HL-60 (cell line): Measurements from ENCODE around the gene SETD5.

Experiments used
- DNase-seq, 2 experiments: peaks; one replicate each; pipeline ENCODE4 v3.0.0-alpha.2; 2010 to 2020; ENCODE audit warnings: low read depth in 1 of 2, low spot score in 1 of 2
- H3K27ac ChIP-seq: fragments of 250-450 bp; sonication (Bioruptor Pico); replicated peaks from 2 replicates; pipeline ENCODE4 v1.5.1; 2020; ENCODE audit warnings: mild to moderate bottlenecking, moderate library complexity
- H3K27me3 ChIP-seq: fragments of 250-450 bp; sonication (Bioruptor Pico); 2 replicates; pipeline ENCODE4 v1.5.1; 2021; ENCODE audit warnings: mild to moderate bottlenecking, moderate library complexity; ENCODE audit not compliant: insufficient read depth, poor library complexity, severe bottlenecking
- H3K4me3 ChIP-seq: replicated peaks from 2 replicates; pipeline ENCODE4 v1.5.1; 2011; ENCODE audit warnings: mild to moderate bottlenecking, control low read depth, low read length; ENCODE audit not compliant: insufficient read depth
- CTCF ChIP-seq: IDR thresholded peaks from one replicate; pipeline ENCODE4 v1.5.1; 2011; ENCODE audit warnings: low read length, control low read depth, inconsistent platforms; ENCODE audit not compliant: insufficient read depth
- GABPA ChIP-seq: IDR thresholded peaks from 2 replicates; pipeline ENCODE4 v1.6.1; 2012; ENCODE audit warnings: low read depth
- POLR2AphosphoS5 ChIP-seq: IDR thresholded peaks from 2 replicates; pipeline ENCODE4 v1.6.1; 2012; ENCODE audit warnings: low read depth
- REST ChIP-seq: IDR thresholded peaks from 2 replicates; pipeline ENCODE4 v1.6.1; 2012; ENCODE audit warnings: low read depth; ENCODE audit not compliant: insufficient replicate concordance
- SPI1 ChIP-seq: IDR thresholded peaks from 2 replicates; pipeline ENCODE4 v1.6.1; 2012; ENCODE audit warnings: low read depth, mild to moderate bottlenecking, borderline replicate concordance

SETD5 gene

GRCh38 chr3:9496893-9497292 is 99.5 kb downstream of the SETD5 start:
- no peak for TF ChIP-seq SPI1
- no peak for TF ChIP-seq GABPA
- TF ChIP-seq POLR2AphosphoS5, result no peak
- TF ChIP-seq CTCF, result no peak
- no peak for TF ChIP-seq REST
- no peak for DNase-seq
- no peak overlapping the region for H3K4me3 ChIP-seq
- no peak overlapping the region for H3K27ac ChIP-seq
- peaks cover 10% of the 10 kb centered on the region for H3K27me3 ChIP-seq

GRCh38 chr3:9497821-9498565 is 100.6 kb downstream of the SETD5 start:
- H3K4me3 ChIP-seq, result no peak overlapping the region
- TF ChIP-seq GABPA (no peak), SPI1 (no peak), POLR2AphosphoS5 (no peak), REST (no peak), CTCF (no peak)
- DNase-seq, result no peak
- H3K27me3 ChIP-seq, result peaks cover 10% of the 10 kb centered on the region
- H3K27ac ChIP-seq, result no peak overlapping the region

GRCh38 chr3:9498781-9499180 is 101.4 kb downstream of the SETD5 start:
- Histone ChIP-seq H3K4me3 (no peak overlapping the region), H3K27ac (no peak overlapping the region), H3K27me3 (peaks cover 10% of the 10 kb centered on the region)
- TF ChIP-seq POLR2AphosphoS5 (no peak), GABPA (no peak), CTCF (no peak), REST (no peak), SPI1 (no peak)
- no peak for DNase-seq
